ENCODE results near the gene PSAT1. TPM values are rescaled to one million over a fixed set of nuclear protein-coding genes. Genes with fewer than 3 reads are reported as not detected.

Gene PSAT1
- total and polyA plus RNA-seq, 2 of the 8 experiments (the other 6 are each of a cell fraction or from before 2014, with no cell fraction given) = 204 to 341 TPM

GRCh38 chr9:78348848-78349247 is 51.9 kb downstream of the PSAT1 start:
- H3K14ac ChIP-seq (ENCODE audit: insufficient read length) = no peak overlapping the region
- no peak overlapping the region for H3K18ac ChIP-seq (ENCODE audit: extremely low read depth, low read length)
- FAIRE-seq (no peak), DNase-seq (ENCODE audit: low read depth in 1 of 2, low spot score in 2 of 2) (no peak)
- no peak overlapping the region for H3K4me2 ChIP-seq (ENCODE audit: insufficient read depth in 1 of 2, low read depth in 2 of 2, low read length in 2 of 2)
- H3K4me1 ChIP-seq (replicated peaks in 1 of 4; ENCODE audit: control insufficient read depth in 3 of 4, insufficient read depth in 4 of 4, low read length in 3 of 4) = no peaks in the 10 kb centered on the region
- no peak overlapping the region for H4K5ac ChIP-seq (ENCODE audit: insufficient read length, low read depth, low read length)
- H3K56ac ChIP-seq (replicated peaks; ENCODE audit: insufficient read length, low read depth, low read length) = no peak overlapping the region
- H3K27ac ChIP-seq (ENCODE audit: low read depth, low read length) = no peak overlapping the region
- H3K9ac ChIP-seq (replicated peaks in 1 of 4; ENCODE audit: extremely low read depth in 1 of 4, low read depth in 3 of 4, low read length in 3 of 4) = no peak overlapping the region
- H2BK15ac ChIP-seq (ENCODE audit: low read length) = no peak overlapping the region
- no peak overlapping the region for H3K4ac ChIP-seq (replicated peaks; ENCODE audit: insufficient read length, low read depth, low read length)
- H3K4me3 ChIP-seq (ENCODE audit: extremely low read depth in 1 of 4, insufficient read depth in 2 of 4, low read depth in 3 of 4, low read length in 4 of 4) = no peak overlapping the region
- ChIA-PET CTCF (ENCODE audit: partially characterized antibody) (interaction anchor here (0.8 to 2.1 kb wide), 3 partner anchors 9 to 26 kb away, joined by 3 to 8 read pairs (median 4); no protein-coding TSS in a partner anchor), POLR2A (ENCODE audit: partially characterized antibody) (interaction anchor here (1.3 kb wide), 1 partner anchor 44 kb away, joined by 3 read pairs; no protein-coding TSS in a partner anchor)
- H3K23ac ChIP-seq (ENCODE audit: insufficient read length) = no peak overlapping the region
- no peak overlapping the region for H2BK120ac ChIP-seq (replicated peaks; ENCODE audit: low read depth, low read length)
- H3K79me2 ChIP-seq (ENCODE audit: control insufficient read depth in 1 of 2, insufficient read depth in 2 of 2, low read length in 2 of 2) = no peaks in the 10 kb centered on the region
- H3K79me1 ChIP-seq (ENCODE audit: low read depth, low read length) = no peaks in the 10 kb centered on the region
- no peaks in the 10 kb centered on the region for H3K9me3 ChIP-seq (ENCODE audit: insufficient read depth in 2 of 2, low read depth in 1 of 2, low read length in 1 of 2)
- H2BK20ac ChIP-seq (ENCODE audit: low read length) = no peak overlapping the region
- H3K23me2 ChIP-seq (ENCODE audit: low read depth, low read length) = no peaks in the 10 kb centered on the region
- H4K20me1 ChIP-seq (replicated peaks in 1 of 2; ENCODE audit: control insufficient read depth in 1 of 2, insufficient read depth in 2 of 2, low read length in 2 of 2) = no peaks in the 10 kb centered on the region
- no peak overlapping the region for H2AFZ ChIP-seq (ENCODE audit: low read length)
- TF ChIP-seq BCL11A (IDR thresholded peaks at IDR 0.05; ENCODE audit: low read depth in 2 of 2, low read length in 2 of 2) (no peak), SIN3A (conservative IDR thresholded peaks at IDR 0.05 in 1 of 2, IDR thresholded peaks at IDR 0.05 in 1 of 2; ENCODE audit: low read depth in 1 of 2, low read length in 2 of 2) (no peak), EGR1 (IDR thresholded peaks at IDR 0.05; ENCODE audit: borderline replicate concordance, low read depth, low read length) (no peak), CHD2 (IDR thresholded peaks at IDR 0.05; ENCODE audit: low read length) (no peak), POU5F1 (IDR thresholded peaks at IDR 0.05; ENCODE audit: low read depth, low read length) (no peak), RFX5 (IDR thresholded peaks at IDR 0.05; ENCODE audit: borderline replicate concordance, low read depth, low read length) (no peak), JUND (IDR thresholded peaks at IDR 0.05; ENCODE audit: low read length) (no peak), SP1 (IDR thresholded peaks at IDR 0.05; ENCODE audit: low read depth, low read length) (no peak), PHF8 (conservative IDR thresholded peaks at IDR 0.05; ENCODE audit: low read depth, low read length) (no peak)
- H3K27me3 ChIP-seq (replicated peaks in 1 of 4; ENCODE audit: control insufficient read depth in 3 of 4, extremely low read depth in 1 of 4, insufficient read depth in 3 of 4, low read length in 3 of 4) = no peaks in the 10 kb centered on the region
- no peak overlapping the region for H2AK5ac ChIP-seq (ENCODE audit: low read depth, low read length)
- H2BK12ac ChIP-seq (ENCODE audit: low read depth, low read length) = no peak overlapping the region
- H2BK5ac ChIP-seq (ENCODE audit: low read depth, low read length) = no peak overlapping the region
- no peak overlapping the region for H4K8ac ChIP-seq (ENCODE audit: extremely low read depth, insufficient read depth, low read length)
- no peaks in the 10 kb centered on the region for H3K36me3 ChIP-seq (ENCODE audit: control insufficient read depth in 2 of 4, insufficient read depth in 4 of 4, low read length in 3 of 4)
- H4K91ac ChIP-seq (replicated peaks; ENCODE audit: insufficient read length, low read length) = no peak overlapping the region
- WGBS, 2 experiments (ENCODE audit: extremely low coverage in 1 of 2, insufficient coverage in 1 of 2, insufficient read length in 1 of 2, insufficient replicate concordance in 2 of 2, low coverage in 1 of 2, low lambda C conversion rate in 2 of 2, missing lambda C conversion rate in 1 of 2) = 100% methylated on average over 1 of the region's 1 CpG; no CpG with 5 or more reads in 1 of the 2 experiments

Measured in H1 (cell line).